Measurements from ENCODE around the gene GNAO1.

The GNAO1 gene

GRCh38 chr16:56198006-56198754 lies 6.9 kb downstream of the GNAO1 start:
- DNase-seq = no peak

GRCh38 chr16:56198755-56199114 lies 7.4 kb downstream of the GNAO1 start:
- no peak for DNase-seq

GRCh38 chr16:56199164-56199563 lies 7.9 kb downstream of the GNAO1 start:
- DNase-seq = peak; percentile 40

GRCh38 chr16:56201030-56201429 lies 9.7 kb downstream of the GNAO1 start:
- DNase-seq = no peak

- peak; percentile 22 for DNase-seq
Measured at GRCh38 chr16:56202036-56202435, 10.7 kb downstream of the GNAO1 start.

- DNase-seq = peak; percentile 75
Measured at GRCh38 chr16:56203052-56203451, 11.8 kb downstream of the GNAO1 start.

- no peak for DNase-seq
Measured at GRCh38 chr16:56204816-56205215, 13.5 kb downstream of the GNAO1 start.

- DNase-seq = no peak
Measured at GRCh38 chr16:56206951-56207350, 15.7 kb downstream of the GNAO1 start.

GRCh38 chr16:56207421-56207820 lies 16.1 kb downstream of the GNAO1 start:
- no peak for DNase-seq

- no peak for DNase-seq
Measured at GRCh38 chr16:56211435-56211981, 20.2 kb downstream of the GNAO1 start.

- DNase-seq = no peak
Measured at GRCh38 chr16:56212144-56212543, 20.9 kb downstream of the GNAO1 start.

GRCh38 chr16:56221995-56222394 lies 30.7 kb downstream of the GNAO1 start:
- no peak for DNase-seq

- no peak for DNase-seq
Measured at GRCh38 chr16:56222474-56222997, 31.2 kb downstream of the GNAO1 start.

GRCh38 chr16:56225017-56225742 lies 33.9 kb downstream of the GNAO1 start:
- no peak for DNase-seq

GRCh38 chr16:56226187-56226586 lies 34.9 kb downstream of the GNAO1 start:
- DNase-seq = no peak

- DNase-seq = no peak
Measured at GRCh38 chr16:56226845-56227525, 35.7 kb downstream of the GNAO1 start.

GRCh38 chr16:56227936-56228335 lies 36.6 kb downstream of the GNAO1 start:
- no peak for DNase-seq

GRCh38 chr16:56228476-56228875 lies 37.2 kb downstream of the GNAO1 start:
- no peak for DNase-seq

- DNase-seq = no peak
Measured at GRCh38 chr16:56233795-56234566, 42.7 kb downstream of the GNAO1 start.

GRCh38 chr16:56234737-56235136 lies 43.4 kb downstream of the GNAO1 start:
- no peak for DNase-seq

- no peak for DNase-seq
Measured at GRCh38 chr16:56237451-56237930, 46.2 kb downstream of the GNAO1 start.

GRCh38 chr16:56238188-56238587 lies 46.9 kb downstream of the GNAO1 start:
- DNase-seq = no peak
